Activated CD4-positive, alpha-beta memory T cell treated with anti-CD3 and anti-CD28 coated beads for 36 hours (primary cell): ENCODE results near the gene USP2. TPM values are rescaled to one million over a fixed set of nuclear protein-coding genes. Genes with fewer than 3 reads are reported as not detected.
"Not testable (repeated sequence)": the region's sequence is repeated elsewhere in the genome, so short reads cannot be mapped to it uniquely, and the experiment has no call there.

ENCODE experiments used
- CTCF ChIA-PET: fragments of 350-600 bp; sonication (Branson Sonifier 250); formaldehyde crosslinking; loops from one replicate; lab custom pipeline; 2021; ENCODE audit warnings: antibody characterized with exemption, inconsistent platforms; lab: Charles Lee
- POLR2A ChIA-PET: fragments of 350-600 bp; sonication (Branson Sonifier 250); formaldehyde crosslinking; loops from one replicate; lab custom pipeline; 2021; ENCODE audit warnings: antibody characterized with exemption; lab: Charles Lee
- DNase-seq: peaks from one replicate; pipeline ENCODE4 v3.0.0-alpha.2; 2020
- H3K27ac Mint-ChIP-seq: one replicate; pipeline ENCODE4 v1.8.0; 2021; ENCODE audit warnings: mixed read lengths
- H3K27me3 Mint-ChIP-seq: one replicate; pipeline ENCODE4 v1.8.0; 2021; ENCODE audit warnings: mixed read lengths
- H3K36me3 Mint-ChIP-seq: one replicate; pipeline ENCODE4 v1.8.0; 2021; ENCODE audit warnings: mixed read lengths
- H3K4me1 Mint-ChIP-seq: one replicate; pipeline ENCODE4 v1.8.0; 2021; ENCODE audit warnings: low read depth, mixed read lengths
- H3K4me3 Mint-ChIP-seq: one replicate; pipeline ENCODE4 v1.8.0; 2021; ENCODE audit warnings: mild to moderate bottlenecking, mixed read lengths
- H3K9me3 Mint-ChIP-seq: one replicate; pipeline ENCODE4 v1.8.0; 2021; ENCODE audit warnings: mixed read lengths
- intact Hi-C: fragments of 100-400 bp; cut with micrococcal nuclease; formaldehyde crosslinking; loops from one replicate; pipeline ENCODE4 v1.15.1; 2023
- total RNA-seq, 2 experiments: library from RNA; stranded (reverse); gene quantifications; one replicate each; pipeline ENCODE4 v1.2.3, GENCODE V29; 2021

The USP2 gene
- total RNA-seq, 2 experiments from 2014 or later = 1.4 to 2.2 TPM

DNA sequence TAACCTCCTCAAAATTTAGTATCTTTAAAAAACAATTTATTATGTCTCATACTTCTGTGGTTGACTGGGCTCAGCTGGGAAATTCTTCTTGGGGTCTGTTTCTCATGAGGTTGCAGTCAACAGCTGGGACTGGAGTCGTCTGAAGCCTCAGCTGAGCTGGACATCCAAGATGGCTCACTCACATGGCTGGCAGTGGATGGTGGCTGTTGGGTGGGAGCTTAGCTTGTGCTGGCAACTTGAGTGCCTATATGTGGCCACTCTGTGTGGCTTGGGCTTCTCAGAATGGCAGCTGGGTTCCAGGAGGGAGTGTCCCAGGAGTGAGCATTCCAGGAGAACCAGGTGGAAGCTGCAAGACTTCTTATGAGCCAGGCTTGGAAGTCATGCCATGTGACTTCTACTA is 28.2 kb upstream of the USP2 start:
- H3K4me1 Mint-ChIP-seq = no peaks in the 10 kb centered on the region

DNA sequence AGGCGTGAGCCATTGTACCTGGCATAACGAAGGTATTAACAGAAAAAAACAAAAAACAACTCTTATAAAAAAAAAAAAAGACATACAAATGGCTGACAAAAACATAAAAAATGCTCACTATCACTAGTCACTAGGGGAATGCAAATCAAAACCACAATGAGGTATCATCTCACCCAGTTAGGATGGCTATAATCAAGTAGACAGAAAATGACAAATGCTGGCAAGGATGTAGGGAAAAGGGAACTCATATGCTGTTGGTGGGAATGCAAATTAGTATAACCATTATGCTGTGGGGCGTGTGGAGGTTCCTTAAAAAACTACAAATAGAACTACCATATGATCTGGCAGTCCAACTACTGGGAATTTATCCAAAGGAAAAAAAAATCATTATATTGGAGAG is 24.5 kb upstream of the USP2 start:
- Mint-ChIP-seq H3K36me3 (peaks cover under 1% of the 10 kb centered on the region), H3K27ac (no peak overlapping the region), H3K4me3 (no peak overlapping the region), H3K27me3 (no peaks in the 10 kb centered on the region), H3K9me3 (peaks cover 5% of the 10 kb centered on the region), H3K4me1 (no peaks in the 10 kb centered on the region)
- DNase-seq = no peak
- intact Hi-C loops = no loop called here
- POLR2A ChIA-PET = no interaction called here
- CTCF ChIA-PET = interaction anchor here (0.8 kb wide), 1 partner anchor 68 kb away, joined by 3 read pairs; no protein-coding TSS in a partner anchor

More for the DNA sequence above, 28.2 kb upstream of the USP2 start:
- DNase-seq = no peak
- H3K36me3 Mint-ChIP-seq = no peaks in the 10 kb centered on the region
- ChIA-PET POLR2A (no interaction called here), CTCF (interaction anchor here (1.7 to 2.6 kb wide), 2 partner anchors 65 kb away, joined by 5 to 7 read pairs; no protein-coding TSS in a partner anchor)
- no peak overlapping the region for H3K27ac Mint-ChIP-seq
- no peak overlapping the region for H3K4me3 Mint-ChIP-seq
- H3K9me3 Mint-ChIP-seq = peaks cover 4% of the 10 kb centered on the region
- H3K27me3 Mint-ChIP-seq = no peaks in the 10 kb centered on the region
- intact Hi-C loops = no loop called here

DNA sequence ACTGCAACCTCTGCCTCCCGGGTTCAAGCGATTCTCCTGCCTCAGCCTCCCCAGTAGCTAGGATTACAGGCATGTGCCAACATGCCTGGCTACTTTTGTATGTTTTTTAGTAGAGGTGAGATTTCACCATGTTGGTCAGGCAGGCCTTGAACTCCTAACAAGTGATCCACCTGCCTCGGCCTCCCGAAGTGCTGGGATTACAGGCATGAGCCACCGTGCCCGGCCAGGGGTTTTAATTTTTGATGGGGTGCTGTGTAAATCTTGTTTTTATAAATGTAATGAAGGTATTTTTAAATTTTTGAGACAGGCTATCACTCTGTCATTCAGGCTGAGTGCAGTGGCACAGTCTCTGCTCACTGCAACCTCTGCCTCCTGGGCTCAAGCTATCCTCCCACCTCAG is 24.0 kb upstream of the USP2 start:
- intact Hi-C loops, H3K36me3 Mint-ChIP-seq, DNase-seq, H3K27me3 Mint-ChIP-seq, H3K4me1 Mint-ChIP-seq, POLR2A ChIA-PET, H3K4me3 Mint-ChIP-seq, H3K27ac Mint-ChIP-seq: not testable (repeated sequence)
- peaks cover 10% of the 10 kb centered on the region for H3K9me3 Mint-ChIP-seq
- CTCF ChIA-PET = interaction anchor here (0.8 kb wide), 1 partner anchor 24 kb away, joined by 3 read pairs; the partner anchor contains the start of gene USP2

DNA sequence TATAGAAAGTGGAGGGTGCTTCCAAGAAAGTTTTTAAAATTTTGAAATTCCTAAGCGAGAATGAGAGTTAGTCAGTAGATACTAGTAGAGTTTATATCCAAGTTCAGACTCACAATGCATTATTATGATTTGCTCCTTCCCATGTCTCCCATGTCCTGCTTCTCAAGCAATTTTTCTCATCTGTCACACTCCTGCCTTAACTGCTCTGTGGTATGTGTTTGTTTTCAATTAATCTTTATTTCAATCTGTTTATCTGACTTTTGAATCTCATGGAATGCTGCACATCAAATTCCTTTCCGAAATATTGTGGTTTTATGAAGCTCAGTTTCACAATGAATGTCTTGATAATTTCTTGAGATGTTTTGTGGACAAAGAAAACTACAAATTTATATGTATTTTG is 23.4 kb upstream of the USP2 start:
- H3K4me3 Mint-ChIP-seq = no peak overlapping the region
- intact Hi-C loops = no loop called here
- ChIA-PET CTCF (interaction anchor here (0.8 kb wide), 1 partner anchor 23 kb away, joined by 3 read pairs; the partner anchor contains the start of gene USP2), POLR2A (no interaction called here)
- peaks cover 7% of the 10 kb centered on the region for H3K36me3 Mint-ChIP-seq
- H3K27me3 Mint-ChIP-seq = no peaks in the 10 kb centered on the region
- no peaks in the 10 kb centered on the region for H3K4me1 Mint-ChIP-seq
- DNase-seq = no peak
- no peak overlapping the region for H3K27ac Mint-ChIP-seq
- H3K9me3 Mint-ChIP-seq = peaks cover 13% of the 10 kb centered on the region

DNA sequence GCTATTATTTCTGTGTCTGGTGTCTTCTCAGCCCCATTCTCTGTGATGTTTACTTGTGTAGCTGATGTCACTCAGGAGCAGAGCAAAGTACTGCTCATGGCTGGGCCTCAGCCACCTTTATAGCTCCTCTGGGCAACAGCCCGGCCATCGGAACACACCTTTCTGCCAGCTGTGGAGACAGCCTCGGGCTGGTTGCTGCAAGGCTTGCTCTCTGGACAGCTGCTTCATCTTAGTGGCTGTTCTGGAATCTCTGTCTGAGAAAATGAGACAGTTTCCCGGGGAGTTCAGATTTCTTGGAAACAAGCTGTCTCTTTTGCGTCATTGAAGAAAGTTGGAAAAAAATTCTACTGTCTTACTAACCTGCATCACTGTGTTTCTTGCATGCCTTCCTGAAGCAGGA is 21.5 kb upstream of the USP2 start:
- Mint-ChIP-seq H3K36me3 (peaks cover 7% of the 10 kb centered on the region), H3K4me1 (no peaks in the 10 kb centered on the region), H3K4me3 (no peak overlapping the region), H3K27ac (no peak overlapping the region), H3K9me3 (peaks cover 25% of the 10 kb centered on the region), H3K27me3 (peaks cover 4% of the 10 kb centered on the region)
- intact Hi-C loops = no loop called here
- DNase-seq = no peak
- ChIA-PET CTCF (interaction anchor here (1.7 kb wide), 1 partner anchor 71 kb away, joined by 5 read pairs; no protein-coding TSS in a partner anchor), POLR2A (no interaction called here)

DNA sequence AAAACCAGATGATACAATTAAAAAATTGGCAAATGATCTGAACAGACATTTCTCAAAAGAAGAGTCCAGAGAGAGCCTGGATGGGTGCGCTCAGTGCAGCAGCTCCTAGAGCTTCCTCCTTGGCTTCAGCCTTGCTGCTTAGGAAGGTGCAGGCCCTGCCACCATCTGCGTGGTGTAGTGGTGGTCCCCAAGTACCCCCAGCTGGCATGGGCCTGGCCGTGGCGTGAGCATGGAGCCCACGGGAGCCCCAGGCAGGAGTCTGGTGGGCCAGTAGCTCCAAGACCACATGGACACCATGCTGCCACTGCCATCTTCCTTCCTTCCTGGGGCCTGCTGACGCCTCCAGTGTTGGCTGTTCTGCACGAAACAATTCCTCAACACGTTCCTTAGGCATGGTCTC is 21.0 kb upstream of the USP2 start:
- H3K9me3 Mint-ChIP-seq = peaks cover 31% of the 10 kb centered on the region
- ChIA-PET POLR2A (no interaction called here), CTCF (interaction anchor here (1.7 kb wide), 1 partner anchor 72 kb away, joined by 5 read pairs; no protein-coding TSS in a partner anchor)
- H3K27me3 Mint-ChIP-seq = peaks cover 4% of the 10 kb centered on the region
- H3K4me1 Mint-ChIP-seq = no peaks in the 10 kb centered on the region
- DNase-seq = no peak
- intact Hi-C loops = no loop called here
- no peak overlapping the region for H3K27ac Mint-ChIP-seq
- peaks cover 7% of the 10 kb centered on the region for H3K36me3 Mint-ChIP-seq
- H3K4me3 Mint-ChIP-seq = no peak overlapping the region

DNA sequence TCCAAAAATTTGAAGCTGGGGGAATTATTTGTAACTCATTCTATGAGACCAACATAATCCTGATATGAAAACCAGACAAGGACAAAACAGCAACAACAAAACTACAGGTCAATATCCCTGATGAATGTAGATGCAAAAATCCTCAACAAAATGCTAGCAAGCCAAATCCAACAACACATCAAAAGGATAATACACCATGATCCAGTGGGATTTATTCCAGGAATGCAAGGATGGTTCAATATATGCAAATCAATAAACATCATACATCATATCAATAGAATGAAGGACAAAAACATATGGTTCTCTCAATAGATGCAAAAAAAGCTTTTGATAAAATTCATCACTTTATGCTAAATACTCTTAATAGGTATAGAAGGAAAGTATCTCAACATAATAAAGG is 19.4 kb upstream of the USP2 start:
- Mint-ChIP-seq H3K4me1 (no peaks in the 10 kb centered on the region), H3K27ac (no peak overlapping the region), H3K27me3 (peaks cover 7% of the 10 kb centered on the region), H3K9me3 (peaks cover 32% of the 10 kb centered on the region), H3K36me3 (peaks cover 7% of the 10 kb centered on the region), H3K4me3 (no peak overlapping the region)
- ChIA-PET POLR2A (no interaction called here), CTCF (interaction anchor here (1.1 kb wide), 1 partner anchor 74 kb away, joined by 6 read pairs; no protein-coding TSS in a partner anchor)
- intact Hi-C loops = no loop called here
- DNase-seq = no peak

DNA sequence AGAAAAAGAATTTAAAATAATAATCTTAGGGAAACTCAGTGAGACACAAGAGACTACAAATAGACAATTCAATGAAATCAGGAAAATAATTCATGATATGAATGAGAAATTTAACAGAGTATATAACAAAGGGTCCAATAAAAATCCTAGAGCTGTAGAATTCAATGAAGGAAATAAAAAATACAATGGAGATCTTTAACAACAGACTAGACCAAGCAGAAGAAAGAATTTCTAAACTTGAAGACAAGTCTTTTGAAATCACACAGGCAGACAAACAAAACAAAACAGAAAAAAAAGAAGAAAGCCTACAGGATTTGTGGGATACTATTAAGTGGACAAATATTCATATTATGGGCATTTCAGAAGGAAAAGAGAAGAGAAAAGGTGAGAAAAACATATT is 16.2 kb upstream of the USP2 start:
- H3K27me3 Mint-ChIP-seq = peaks cover 21% of the 10 kb centered on the region
- CTCF ChIA-PET = no interaction called here
- intact Hi-C loops = no loop called here

DNA sequence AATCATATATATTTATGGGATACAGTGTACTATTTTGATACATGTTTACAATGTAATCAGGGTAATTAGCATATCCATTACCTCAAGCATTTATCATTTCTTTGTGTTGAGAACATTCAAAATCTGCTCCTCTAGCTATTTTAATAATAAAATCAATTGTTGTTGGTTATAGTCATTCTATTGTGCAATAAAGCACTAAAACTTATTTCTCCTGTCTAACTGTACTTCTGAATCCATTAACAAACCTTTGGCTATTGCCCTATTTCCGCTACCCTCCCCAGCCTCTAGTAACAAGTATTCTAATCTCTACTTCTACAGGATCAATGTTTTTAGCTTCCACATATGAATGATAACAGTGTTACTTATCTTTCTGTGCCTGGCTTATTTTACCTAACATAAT is 15.3 kb upstream of the USP2 start:
- ChIA-PET CTCF (no interaction called here), POLR2A (no interaction called here)
- no peak overlapping the region for H3K27ac Mint-ChIP-seq
- peaks cover 21% of the 10 kb centered on the region for H3K27me3 Mint-ChIP-seq
- H3K36me3 Mint-ChIP-seq = peaks cover 7% of the 10 kb centered on the region
- H3K4me1 Mint-ChIP-seq = no peaks in the 10 kb centered on the region
- intact Hi-C loops = no loop called here
- H3K4me3 Mint-ChIP-seq = no peak overlapping the region
- H3K9me3 Mint-ChIP-seq = peaks cover 32% of the 10 kb centered on the region
- DNase-seq = no peak

More for the DNA sequence above, 16.2 kb upstream of the USP2 start:
- POLR2A ChIA-PET = no interaction called here
- Mint-ChIP-seq H3K4me3 (no peak overlapping the region), H3K9me3 (peaks cover 32% of the 10 kb centered on the region), H3K36me3 (peaks cover 7% of the 10 kb centered on the region), H3K27ac (no peak overlapping the region), H3K4me1 (no peaks in the 10 kb centered on the region)
- no peak for DNase-seq

DNA sequence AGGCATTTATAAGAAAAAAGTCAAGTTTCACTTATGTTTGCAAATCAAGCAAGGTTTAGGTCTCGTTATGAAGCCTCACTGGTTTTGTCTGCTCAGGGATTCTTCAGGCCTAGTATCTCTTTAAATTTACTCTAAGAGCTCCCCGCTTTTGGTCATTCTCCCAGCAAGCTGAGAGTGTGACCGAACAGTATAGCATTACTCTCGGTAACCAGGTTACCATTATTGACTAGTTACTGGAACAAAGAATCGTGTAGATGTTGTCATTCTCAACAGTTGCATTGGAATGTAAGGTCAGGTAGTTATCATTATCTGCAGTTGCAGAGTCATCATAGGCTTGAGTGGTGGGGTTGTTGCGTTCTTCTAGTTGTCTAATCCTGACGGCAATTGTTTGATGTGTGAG is 9.8 kb upstream of the USP2 start:
- H3K4me1 Mint-ChIP-seq = no peaks in the 10 kb centered on the region
- no peaks in the 10 kb centered on the region for H3K9me3 Mint-ChIP-seq
- H3K27me3 Mint-ChIP-seq = peaks cover 17% of the 10 kb centered on the region
- no peak overlapping the region for H3K4me3 Mint-ChIP-seq
- ChIA-PET CTCF (interaction anchor here (1.3 kb wide), 1 partner anchor 84 kb away, joined by 3 read pairs; no protein-coding TSS in a partner anchor), POLR2A (no interaction called here)
- no peaks in the 10 kb centered on the region for H3K36me3 Mint-ChIP-seq
- no peak overlapping the region for H3K27ac Mint-ChIP-seq
- DNase-seq = no peak
- intact Hi-C loops = no loop called here

DNA sequence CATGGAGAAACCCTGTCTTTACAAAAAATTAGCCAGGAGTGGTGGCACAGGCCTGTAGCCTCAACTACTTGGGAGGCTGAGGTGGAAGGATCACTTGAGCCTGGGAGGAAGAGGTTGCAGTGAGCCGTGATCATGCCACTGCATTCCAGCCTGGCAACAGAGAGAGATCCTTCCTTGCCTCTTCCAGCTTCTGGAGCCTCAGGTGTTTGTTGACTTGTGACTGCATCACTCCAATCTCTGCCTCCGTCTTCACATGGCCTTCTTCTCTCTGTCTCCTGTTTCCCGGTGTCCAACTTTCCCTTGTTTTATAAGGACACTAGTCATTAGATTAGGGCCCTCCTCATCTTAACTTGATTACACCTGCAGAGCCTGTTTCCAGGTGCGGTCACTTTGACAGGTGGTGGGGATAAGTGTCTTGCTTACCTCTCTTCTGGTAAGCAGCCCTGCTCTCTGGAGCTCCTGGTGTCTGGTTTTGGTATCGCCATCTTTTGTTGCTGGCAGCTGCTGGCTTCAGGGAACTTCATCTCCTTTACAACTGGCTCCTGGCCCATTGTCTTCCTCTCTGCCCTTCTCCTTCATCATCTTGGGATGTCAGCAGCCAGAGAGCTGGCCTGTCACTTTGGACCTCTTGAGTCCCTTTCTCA is 8.2 kb upstream of the USP2 start:
- intact Hi-C loops = loop anchor here (10.0 kb wide), 1 partner anchor 85 kb away; no protein-coding TSS in a partner anchor
- ChIA-PET POLR2A (no interaction called here), CTCF (interaction anchor here (1.0 kb wide), 2 partner anchors 15 to 85 kb away, joined by 4 to 6 read pairs; no protein-coding TSS in a partner anchor)
- H3K27me3 Mint-ChIP-seq = peaks cover 12% of the 10 kb centered on the region
- no peaks in the 10 kb centered on the region for H3K36me3 Mint-ChIP-seq
- H3K27ac Mint-ChIP-seq = no peak overlapping the region
- H3K4me3 Mint-ChIP-seq = no peak overlapping the region
- H3K9me3 Mint-ChIP-seq = no peaks in the 10 kb centered on the region
- H3K4me1 Mint-ChIP-seq = no peaks in the 10 kb centered on the region
- DNase-seq = no peak

DNA sequence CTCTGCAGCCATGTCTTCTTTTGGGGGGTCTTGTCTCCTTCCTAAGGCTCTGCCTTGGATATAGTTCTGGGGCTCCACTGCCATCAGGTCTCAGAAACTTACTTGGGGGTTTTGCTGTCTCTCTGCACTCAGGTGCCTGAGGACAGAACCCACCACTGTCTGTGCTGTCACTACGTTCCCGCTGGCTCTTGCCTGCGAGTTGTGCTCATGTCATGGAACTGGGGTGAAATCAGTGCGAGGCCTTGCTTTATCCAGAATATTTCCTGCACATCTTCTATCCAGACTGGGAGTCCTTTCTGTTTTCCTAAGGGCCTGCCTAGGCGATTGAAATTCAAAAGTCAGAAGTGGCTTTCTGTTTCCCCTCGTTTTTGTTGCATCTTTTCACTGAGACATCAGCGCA is 6.6 kb upstream of the USP2 start:
- H3K4me3 Mint-ChIP-seq = no peak overlapping the region
- ChIA-PET CTCF (no interaction called here), POLR2A (no interaction called here)
- no peaks in the 10 kb centered on the region for H3K36me3 Mint-ChIP-seq
- no peak overlapping the region for H3K27ac Mint-ChIP-seq
- intact Hi-C loops = loop anchor here (10.0 kb wide), 1 partner anchor 87 kb away; no protein-coding TSS in a partner anchor
- no peak for DNase-seq
- peaks cover 5% of the 10 kb centered on the region for H3K27me3 Mint-ChIP-seq
- H3K4me1 Mint-ChIP-seq = no peaks in the 10 kb centered on the region
- H3K9me3 Mint-ChIP-seq = no peaks in the 10 kb centered on the region
